ENCODE data around the gene DCST1.
A peak's percentile ranks its signal among the peaks of the same experiment; 100 is the strongest.

Gene DCST1

DNA sequence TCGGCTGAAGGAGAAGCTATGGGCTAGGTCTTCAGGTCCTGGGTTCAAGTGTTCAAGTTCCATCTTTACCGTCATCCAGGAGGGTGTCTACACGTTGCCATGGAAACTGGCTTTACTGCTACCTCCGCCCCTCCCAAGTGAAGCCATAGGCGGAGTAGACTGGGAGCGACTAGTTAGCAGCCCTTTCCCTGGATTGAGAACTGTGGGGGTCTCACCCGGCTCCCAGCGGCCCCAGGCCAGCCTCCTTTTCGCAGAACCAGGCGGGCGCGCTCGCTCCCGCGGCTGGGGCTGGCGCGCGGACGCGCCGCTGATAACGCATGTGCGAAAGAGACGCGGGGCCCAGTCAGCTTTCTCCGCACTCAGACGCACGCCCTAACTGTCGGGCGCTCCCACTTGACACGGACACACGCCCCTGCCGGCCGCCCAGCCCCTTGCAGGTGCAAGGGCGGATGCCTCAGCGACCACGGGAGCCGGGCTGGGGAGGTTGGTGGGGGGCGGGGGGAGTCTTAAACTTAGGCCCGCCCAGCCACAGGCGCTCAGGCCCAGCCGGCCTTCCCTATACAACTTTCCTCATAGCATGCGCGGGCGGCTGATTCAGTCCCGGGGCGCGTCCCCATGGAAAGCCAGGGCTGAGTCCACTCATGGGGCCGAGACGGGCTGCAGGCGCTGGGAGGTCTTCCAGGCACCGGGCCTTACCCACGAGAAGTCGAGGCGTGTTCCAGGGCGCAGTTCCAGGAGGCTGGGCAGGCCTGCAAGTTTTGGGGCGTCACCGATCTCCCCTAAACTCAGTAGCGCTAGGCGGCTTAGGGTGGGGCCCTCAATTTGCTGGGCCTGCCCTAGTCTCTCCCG lies 37.3 kb downstream of the DCST1 start:
- Histone ChIP-seq H3K9ac (ENCODE audit: low read length) (peak overlapping the region; percentile 51), H3K4me3 (ENCODE audit: low read length) (peak overlapping the region; percentile 15), H3K27me3 (ENCODE audit: control insufficient read depth, insufficient read depth, low read length) (peaks cover 5% of the 10 kb centered on the region), H3K4me1 (ENCODE audit: control insufficient read depth, insufficient read depth, low read length) (peaks cover 20% of the 10 kb centered on the region), H3K9me3 (ENCODE audit: control insufficient read depth, low read length) (no peaks in the 10 kb centered on the region), H3K36me3 (ENCODE audit: control insufficient read depth, insufficient read depth, low read length) (no peaks in the 10 kb centered on the region)

DNA sequence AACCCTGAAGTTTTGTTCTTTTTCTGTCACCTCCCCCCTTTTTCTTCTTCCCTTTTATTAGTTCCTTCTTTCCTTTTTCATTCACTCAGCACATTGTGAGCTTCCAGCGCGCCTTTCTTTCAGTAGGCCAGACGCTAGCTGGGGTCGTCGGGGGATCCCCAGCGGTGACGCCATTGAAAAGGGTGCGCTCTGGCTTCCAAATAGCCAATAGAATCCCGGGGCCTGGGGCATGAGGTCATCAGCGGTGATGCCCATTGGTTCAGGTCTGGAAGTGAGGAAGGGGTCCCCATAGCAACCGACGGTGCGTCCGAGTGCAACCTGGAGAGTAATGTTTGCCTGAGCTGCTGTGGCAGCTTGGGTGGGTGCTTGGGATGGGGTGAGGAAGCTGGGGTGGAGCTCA lies 38.1 kb downstream of the DCST1 start:
- no peaks in the 10 kb centered on the region for H3K9me3 ChIP-seq (ENCODE audit: control insufficient read depth, low read length)
- H3K36me3 ChIP-seq (ENCODE audit: control insufficient read depth, insufficient read depth, low read length), result no peaks in the 10 kb centered on the region
- H3K4me1 ChIP-seq (ENCODE audit: control insufficient read depth, insufficient read depth, low read length), result peaks cover 20% of the 10 kb centered on the region
- peak overlapping the region; percentile 51 for H3K9ac ChIP-seq (ENCODE audit: low read length)
- peaks cover 5% of the 10 kb centered on the region for H3K27me3 ChIP-seq (ENCODE audit: control insufficient read depth, insufficient read depth, low read length)
- H3K4me3 ChIP-seq (ENCODE audit: low read length), result no peak overlapping the region

DNA sequence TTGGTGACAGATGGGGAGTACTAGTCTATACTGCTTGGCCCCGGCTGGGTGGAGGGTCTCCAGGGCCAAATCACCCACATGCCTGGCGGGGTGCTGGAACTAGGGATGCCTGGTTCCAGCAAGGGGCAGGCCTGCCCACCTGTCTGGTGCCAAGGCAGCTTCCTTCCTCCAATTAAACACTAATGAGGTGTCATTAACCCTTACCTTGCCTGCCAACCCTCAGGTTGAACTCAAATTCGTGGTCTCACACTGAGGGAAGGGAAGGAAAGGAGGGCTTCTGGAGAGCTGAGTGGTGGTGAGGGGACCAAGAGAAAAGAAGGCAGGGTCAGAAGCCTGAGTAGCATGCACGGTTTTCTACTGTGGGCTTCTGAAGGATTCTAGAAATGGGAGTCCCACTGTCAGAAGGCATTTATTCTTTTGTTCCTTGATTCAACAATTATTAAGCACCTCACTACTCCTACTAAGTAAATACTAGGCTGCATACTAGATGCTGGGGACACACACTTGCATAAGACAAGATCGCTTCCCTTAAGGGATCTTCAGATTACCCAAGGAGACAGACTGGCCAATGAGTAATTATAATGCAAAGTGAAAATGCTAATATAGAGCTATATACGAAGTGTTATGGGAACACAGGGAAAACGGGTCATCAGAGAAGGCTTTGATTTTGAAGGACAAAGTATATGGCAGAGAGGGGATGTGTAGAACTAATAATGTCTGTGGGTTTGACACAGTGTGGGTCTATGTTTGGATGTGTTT lies 39.1 kb downstream of the DCST1 start:
- no peak overlapping the region for H3K4me3 ChIP-seq (ENCODE audit: low read length)
- no peaks in the 10 kb centered on the region for H3K36me3 ChIP-seq (ENCODE audit: control insufficient read depth, insufficient read depth, low read length)
- peaks cover 26% of the 10 kb centered on the region for H3K4me1 ChIP-seq (ENCODE audit: control insufficient read depth, insufficient read depth, low read length)
- peaks cover 5% of the 10 kb centered on the region for H3K27me3 ChIP-seq (ENCODE audit: control insufficient read depth, insufficient read depth, low read length)
- no peak overlapping the region for H3K9ac ChIP-seq (ENCODE audit: low read length)
- H3K9me3 ChIP-seq (ENCODE audit: control insufficient read depth, low read length), result no peaks in the 10 kb centered on the region

DNA sequence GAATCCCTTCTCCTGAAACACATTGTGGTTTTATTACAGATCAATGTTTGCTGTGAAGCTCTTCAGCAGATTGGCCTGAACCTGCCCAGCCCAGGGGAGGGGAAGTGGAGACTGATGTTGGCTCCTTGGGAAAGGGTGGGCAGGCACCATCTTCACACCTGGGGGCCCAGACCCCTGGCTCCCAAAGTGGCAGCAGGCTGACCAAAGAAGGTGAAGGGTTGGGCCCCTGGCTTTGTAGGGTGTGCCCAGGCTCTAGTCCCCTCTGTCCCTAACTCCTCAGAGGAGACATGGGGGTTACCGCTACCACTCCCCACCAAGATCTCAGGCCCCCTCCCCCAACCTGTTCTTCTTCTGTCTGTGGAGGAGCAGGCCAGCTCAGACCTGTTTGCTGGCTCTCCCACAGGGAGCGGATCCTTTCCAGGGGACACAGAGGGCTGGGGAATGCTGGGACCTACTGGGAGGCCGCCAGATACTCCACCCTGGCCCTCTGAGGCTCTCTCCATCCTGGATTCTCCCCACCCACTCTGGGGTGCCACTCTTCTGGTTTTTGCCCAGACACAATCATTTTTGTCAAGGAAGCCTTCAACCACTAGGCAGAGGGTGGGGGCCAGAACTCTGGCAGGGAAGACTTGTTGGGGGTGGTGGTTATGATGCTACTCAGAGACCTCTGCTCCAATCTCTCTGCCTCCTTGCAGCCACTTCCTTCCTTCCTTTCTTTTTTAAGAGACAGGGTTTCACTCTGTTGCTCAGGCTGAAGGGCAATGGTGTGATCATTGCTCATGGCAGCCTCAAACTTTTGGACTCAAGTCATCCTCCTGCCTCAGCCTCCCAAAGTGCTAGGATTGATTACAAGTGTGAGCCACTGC lies 40.0 kb downstream of the DCST1 start:
- Histone ChIP-seq H3K27me3 (ENCODE audit: control insufficient read depth, insufficient read depth, low read length) (peaks cover 5% of the 10 kb centered on the region), H3K9ac (ENCODE audit: low read length) (no peak overlapping the region), H3K9me3 (ENCODE audit: control insufficient read depth, low read length) (no peaks in the 10 kb centered on the region), H3K4me3 (ENCODE audit: low read length) (no peak overlapping the region), H3K36me3 (ENCODE audit: control insufficient read depth, insufficient read depth, low read length) (no peaks in the 10 kb centered on the region), H3K4me1 (ENCODE audit: control insufficient read depth, insufficient read depth, low read length) (peaks cover 33% of the 10 kb centered on the region)

DNA sequence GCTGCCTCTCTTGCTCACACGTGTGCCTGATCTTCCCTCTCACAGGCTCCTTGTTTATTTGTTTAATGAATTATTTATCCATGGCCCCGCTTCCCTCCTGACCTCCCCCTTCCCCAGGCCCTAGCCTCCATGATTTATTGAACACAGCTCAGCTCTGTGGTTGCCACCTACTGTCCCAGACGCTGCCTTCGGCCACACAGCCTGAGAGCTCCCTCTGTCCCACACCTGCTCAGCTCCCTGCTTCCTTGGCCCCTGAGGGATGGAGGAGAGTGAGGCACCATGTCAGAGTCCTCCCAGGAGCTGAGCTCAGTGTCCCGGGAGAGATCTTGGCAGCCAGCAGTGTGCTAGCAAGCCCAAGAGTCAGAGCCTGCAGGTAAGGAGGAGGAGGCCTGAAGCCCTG lies 41.9 kb downstream of the DCST1 start:
- Histone ChIP-seq H3K9ac (ENCODE audit: low read length) (no peak overlapping the region), H3K4me3 (ENCODE audit: low read length) (no peak overlapping the region), H3K36me3 (ENCODE audit: control insufficient read depth, insufficient read depth, low read length) (no peaks in the 10 kb centered on the region), H3K27me3 (ENCODE audit: control insufficient read depth, insufficient read depth, low read length) (peaks cover 21% of the 10 kb centered on the region), H3K9me3 (ENCODE audit: control insufficient read depth, low read length) (no peaks in the 10 kb centered on the region), H3K4me1 (ENCODE audit: control insufficient read depth, insufficient read depth, low read length) (peaks cover 41% of the 10 kb centered on the region)

DNA sequence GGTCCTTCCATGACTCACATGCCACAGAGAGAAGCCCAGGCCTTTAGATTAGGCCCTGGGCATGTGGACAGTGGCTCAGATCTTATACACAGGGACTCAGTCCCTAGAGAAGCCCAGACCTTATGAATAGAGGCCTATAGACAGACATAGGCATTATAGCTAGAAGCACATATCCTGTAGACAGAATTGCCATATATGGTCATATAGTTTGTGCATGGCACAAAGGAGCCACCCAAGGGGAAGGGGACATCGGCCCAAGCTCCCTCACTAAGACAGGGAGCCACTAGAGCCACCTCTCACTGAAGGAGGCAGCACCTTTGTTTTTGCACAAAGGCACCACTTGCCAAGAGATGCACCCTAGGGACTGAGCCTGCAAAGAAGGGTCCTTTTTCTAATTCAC lies 42.7 kb downstream of the DCST1 start:
- no peaks in the 10 kb centered on the region for H3K9me3 ChIP-seq (ENCODE audit: control insufficient read depth, low read length)
- H3K36me3 ChIP-seq (ENCODE audit: control insufficient read depth, insufficient read depth, low read length), result no peaks in the 10 kb centered on the region
- H3K9ac ChIP-seq (ENCODE audit: low read length), result no peak overlapping the region
- H3K27me3 ChIP-seq (ENCODE audit: control insufficient read depth, insufficient read depth, low read length), result peaks cover 30% of the 10 kb centered on the region
- H3K4me3 ChIP-seq (ENCODE audit: low read length), result no peak overlapping the region
- peaks cover 44% of the 10 kb centered on the region for H3K4me1 ChIP-seq (ENCODE audit: control insufficient read depth, insufficient read depth, low read length)

DNA sequence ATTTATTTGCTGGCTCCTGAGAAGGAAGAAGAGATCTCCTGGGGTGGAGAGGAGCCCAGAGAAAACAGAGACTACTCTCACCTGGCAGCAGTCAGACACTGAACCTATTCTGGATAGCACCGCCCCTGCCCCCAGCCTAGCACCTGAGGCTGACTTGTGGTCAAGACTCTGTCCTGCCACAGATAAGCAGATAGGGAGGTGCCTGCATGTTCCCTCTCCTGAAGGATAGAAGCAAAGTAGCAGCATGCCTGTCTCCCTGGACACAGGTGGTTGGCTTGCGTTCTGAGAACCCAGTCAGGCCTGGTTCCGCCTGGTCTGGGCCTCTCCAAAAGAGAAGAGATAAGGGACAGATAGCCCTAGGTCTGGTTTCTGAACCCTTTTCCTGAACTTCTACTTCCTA lies 43.7 kb downstream of the DCST1 start:
- H3K4me1 ChIP-seq (ENCODE audit: control insufficient read depth, insufficient read depth, low read length), result peaks cover 48% of the 10 kb centered on the region
- peaks cover 37% of the 10 kb centered on the region for H3K27me3 ChIP-seq (ENCODE audit: control insufficient read depth, insufficient read depth, low read length)
- no peak overlapping the region for H3K9ac ChIP-seq (ENCODE audit: low read length)
- H3K4me3 ChIP-seq (ENCODE audit: low read length), result no peak overlapping the region
- no peaks in the 10 kb centered on the region for H3K9me3 ChIP-seq (ENCODE audit: control insufficient read depth, low read length)
- no peaks in the 10 kb centered on the region for H3K36me3 ChIP-seq (ENCODE audit: control insufficient read depth, insufficient read depth, low read length)

DNA sequence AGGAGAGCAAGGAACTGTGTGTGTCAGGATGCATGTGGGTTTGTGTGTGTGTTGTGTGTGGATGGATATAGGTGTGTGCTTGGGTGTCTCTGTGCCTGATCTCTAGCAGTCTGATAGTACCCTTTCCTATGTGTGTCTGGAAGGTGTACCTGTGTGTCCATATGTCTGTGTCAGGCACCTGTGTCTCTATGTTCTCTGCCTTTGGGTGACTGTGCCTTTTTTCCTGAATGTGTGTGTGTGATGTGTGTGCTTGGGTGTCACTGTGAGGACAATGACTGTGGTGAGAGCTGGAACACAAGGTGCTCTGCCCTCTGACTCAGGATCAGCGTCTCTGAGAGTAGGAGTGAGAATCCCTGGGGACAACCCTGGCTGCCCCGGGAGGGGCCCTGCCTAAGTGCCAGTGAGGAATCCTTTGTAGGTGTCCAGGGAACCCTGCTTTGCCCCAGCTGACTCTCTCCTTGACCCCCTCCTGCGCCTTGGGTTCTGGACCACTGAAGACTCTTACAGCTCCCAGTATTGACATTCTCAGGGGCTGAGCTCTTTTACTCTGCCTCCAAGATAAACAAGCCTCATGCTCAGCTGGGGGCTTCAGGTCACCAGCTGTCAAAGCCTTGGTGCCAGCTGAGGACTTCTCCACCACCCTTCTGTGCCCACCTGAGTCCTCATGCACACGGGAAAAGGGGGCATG lies 44.3 kb downstream of the DCST1 start:
- Histone ChIP-seq H3K4me1 (ENCODE audit: control insufficient read depth, insufficient read depth, low read length) (peaks cover 54% of the 10 kb centered on the region), H3K27me3 (ENCODE audit: control insufficient read depth, insufficient read depth, low read length) (peaks cover 39% of the 10 kb centered on the region)

DNA sequence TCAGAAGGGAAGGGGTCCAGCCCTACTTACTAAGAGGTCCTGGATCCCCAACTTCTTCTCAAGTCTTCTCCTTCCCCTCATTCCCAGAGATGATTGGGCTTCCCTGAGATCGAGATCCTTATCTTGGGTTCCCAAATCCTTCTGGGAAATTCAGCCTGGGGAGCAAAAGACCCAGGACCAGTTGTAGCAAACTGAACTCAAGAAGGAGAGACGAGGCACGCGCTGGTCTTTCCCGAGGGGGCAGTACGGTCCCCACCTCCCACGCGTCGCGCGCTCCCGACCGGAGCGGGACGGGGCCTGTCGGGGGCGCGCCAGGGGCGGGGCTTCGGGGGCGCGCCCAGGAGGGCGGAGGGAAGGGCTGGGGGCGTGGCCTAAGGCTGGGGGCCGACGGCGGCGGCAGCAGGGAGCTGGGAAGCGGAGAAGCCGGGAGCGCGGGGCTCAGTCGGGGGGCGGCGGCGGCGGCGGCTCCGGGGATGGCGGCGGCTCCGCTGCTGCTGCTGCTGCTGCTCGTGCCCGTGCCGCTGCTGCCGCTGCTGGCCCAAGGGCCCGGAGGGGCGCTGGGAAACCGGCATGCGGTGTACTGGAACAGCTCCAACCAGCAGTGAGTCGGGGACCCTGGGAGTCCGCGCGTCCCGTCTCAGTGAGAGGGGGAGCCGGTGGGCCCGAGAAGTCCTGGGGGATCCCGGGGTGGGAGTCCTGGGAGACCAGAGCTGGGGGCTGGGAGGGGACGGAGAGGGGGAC lies 45.0 kb downstream of the DCST1 start, which contains the start of gene EFNA3:
Gene EFNA3, plus strand, starts transcription at position 369 of the 741 bp plus-strand sequence. Its CDS starts 105 bp downstream, at position 474.
- Histone ChIP-seq H3K4me3 (ENCODE audit: low read length) (no peak within 1 kb of the TSS), H3K9ac (ENCODE audit: low read length) (peak within 1 kb of the TSS; percentile 30), H3K9me3 (ENCODE audit: control insufficient read depth, low read length) (no peaks in the 10 kb centered on the region), H3K27me3 (ENCODE audit: control insufficient read depth, insufficient read depth, low read length) (peaks cover 47% of the 10 kb centered on the region), H3K4me1 (ENCODE audit: control insufficient read depth, insufficient read depth, low read length) (peaks cover 61% of the 10 kb centered on the region), H3K36me3 (ENCODE audit: control insufficient read depth, insufficient read depth, low read length) (no peaks in the 10 kb centered on the region)

More for the DNA sequence above, 44.3 kb downstream of the DCST1 start:
- no peak overlapping the region for H3K9ac ChIP-seq (ENCODE audit: low read length)
- no peaks in the 10 kb centered on the region for H3K9me3 ChIP-seq (ENCODE audit: control insufficient read depth, low read length)
- H3K4me3 ChIP-seq (ENCODE audit: low read length), result no peak overlapping the region
- no peaks in the 10 kb centered on the region for H3K36me3 ChIP-seq (ENCODE audit: control insufficient read depth, insufficient read depth, low read length)

DNA sequence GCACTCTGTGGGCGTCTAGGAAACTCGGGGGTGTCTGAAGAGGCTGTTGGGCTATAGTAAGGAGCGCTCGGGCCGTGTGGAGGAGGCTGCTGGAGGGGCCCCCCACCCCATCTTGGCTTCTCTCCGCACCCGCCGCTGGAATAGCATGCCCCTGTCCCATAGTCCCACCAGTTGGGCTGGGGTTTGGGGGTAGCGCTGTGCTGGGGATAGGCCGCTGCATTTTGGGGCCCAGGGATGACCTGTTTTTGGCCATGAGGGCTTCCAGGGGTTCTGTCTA lies 45.5 kb downstream of the DCST1 start:
- no peaks in the 10 kb centered on the region for H3K36me3 ChIP-seq (ENCODE audit: control insufficient read depth, insufficient read depth, low read length)
- H3K27me3 ChIP-seq (ENCODE audit: control insufficient read depth, insufficient read depth, low read length), result peaks cover 52% of the 10 kb centered on the region
- no peak overlapping the region for H3K9ac ChIP-seq (ENCODE audit: low read length)
- peaks cover 66% of the 10 kb centered on the region for H3K4me1 ChIP-seq (ENCODE audit: control insufficient read depth, insufficient read depth, low read length)
- no peaks in the 10 kb centered on the region for H3K9me3 ChIP-seq (ENCODE audit: control insufficient read depth, low read length)
- H3K4me3 ChIP-seq (ENCODE audit: low read length), result no peak overlapping the region
